Right lobe of liver (tissue), 4 donors: ENCODE measurements around the gene RBM3.
A peak's percentile ranks its signal among the peaks of the same experiment; 100 is the strongest.

Experiments
- CTCF ChIP-seq, 4 donors: fragments of 200-600 bp in 3 of 4; fragments of 450-650 bp in 1 of 4; IDR thresholded peaks; one replicate each; pipeline versions ENCODE4 v1.5.1 to v1.8.0; 2016 to 2022; ENCODE audit warnings: antibody characterized with exemption in 4 of 4, mild to moderate bottlenecking in 2 of 4
- POLR2A ChIP-seq: fragments of 450-650 bp; IDR thresholded peaks from one replicate; pipeline ENCODE4 v1.6.1; 2017; ENCODE audit warnings: antibody characterized with exemption, mild to moderate bottlenecking
- donor health status: DM: no; HTN: no; CAD: no.
- donor health status: DM: no; HTN: no; CAD: no.
- donor health status: DM: no; HTN: yes; CAD: no.

- TF ChIP-seq CTCF (IDR thresholded peaks at IDR 0.05), result peak; percentile 27 to 36 (median 32)
- peak; percentile 89 for TF ChIP-seq POLR2A
Observed at GRCh38 chrX:48574270-48575266, at the start of gene RBM3.
